HG03066 (cell line): ENCODE results near the gene STRN.
A peak's percentile ranks its signal among the peaks of the same experiment; 100 is the strongest.
"Not testable (repeated sequence)": the region's sequence is repeated elsewhere in the genome, so short reads cannot be mapped to it uniquely, and the experiment has no call there.

Source experiments
- ATAC-seq: cut with Tn5 transposase; IDR thresholded peaks from one replicate; pipeline ENCODE4 v1.9.1; 2021; ENCODE audit warnings: low read depth; ENCODE audit not compliant: unreplicated experiment

Gene STRN

GRCh38 chr2:36966370-36967235 lies at the start of gene STRN:
Gene STRN (minus strand): TSS chr2:36966536. CDS start chr2:36966463, 73 bp downstream.
- peak; percentile 98 for ATAC-seq

GRCh38 chr2:37013315-37013641 lies 46.9 kb upstream of the STRN start:
- ATAC-seq = peak; percentile 27

GRCh38 chr2:37011130-37011529 lies 44.8 kb upstream of the STRN start:
- ATAC-seq = no peak

- ATAC-seq = peak; percentile 98
Measured at GRCh38 chr2:37005118-37005868, 39.0 kb upstream of the STRN start.

- ATAC-seq = no peak
Measured at GRCh38 chr2:37000988-37001556, 34.7 kb upstream of the STRN start.

- ATAC-seq = no peak
Measured at GRCh38 chr2:37000318-37000717, 34.0 kb upstream of the STRN start.

- ATAC-seq = not testable (repeated sequence)
Measured at GRCh38 chr2:36999416-36999815, 33.1 kb upstream of the STRN start.

- no peak for ATAC-seq
Measured at GRCh38 chr2:36993841-36994620, 27.7 kb upstream of the STRN start.

GRCh38 chr2:36988008-36988407 lies 21.7 kb upstream of the STRN start:
- ATAC-seq = no peak

GRCh38 chr2:36982467-36982866 lies 16.1 kb upstream of the STRN start:
- ATAC-seq = no peak

- ATAC-seq = no peak
Measured at GRCh38 chr2:36981911-36982310, 15.6 kb upstream of the STRN start.

- ATAC-seq = not testable (repeated sequence)
Measured at GRCh38 chr2:36979007-36979406, 12.7 kb upstream of the STRN start.

GRCh38 chr2:36976065-36976464 lies 9.7 kb upstream of the STRN start:
- ATAC-seq = no peak

GRCh38 chr2:36975306-36975705 lies 9.0 kb upstream of the STRN start:
- no peak for ATAC-seq

- no peak for ATAC-seq
Measured at GRCh38 chr2:36973320-36973719, 7.0 kb upstream of the STRN start.

GRCh38 chr2:36971990-36972389 lies 5.7 kb upstream of the STRN start:
- ATAC-seq = no peak

GRCh38 chr2:36967236-36967876 lies 1.0 kb upstream of the STRN start:
- no peak for ATAC-seq

GRCh38 chr2:36965751-36966369 lies 476 bp downstream of the STRN start:
- ATAC-seq = peak; percentile 27

- no peak for ATAC-seq
Measured at GRCh38 chr2:36965206-36965605, 1.1 kb downstream of the STRN start.
